Sigmoid colon (tissue), 7 donors: ENCODE measurements around the gene COL15A1. TPM values are rescaled to one million over a fixed set of nuclear protein-coding genes. Genes with fewer than 3 reads are reported as not detected.

Source experiments
- DNase-seq: peaks from one replicate; pipeline ENCODE4 v3.0.0-alpha.2; 2019
- H3K27ac ChIP-seq, 4 donors: fragments of 200-600 bp; sonication (generic); one replicate each; pipeline ENCODE4 v1.5.1; 2016 to 2019; ENCODE audit warnings: mild to moderate bottlenecking in 1 of 4
- H3K27me3 ChIP-seq, 3 donors: fragments of 200-600 bp; sonication (generic); one replicate each; pipeline ENCODE4 v1.5.1; 2019; ENCODE audit warnings: mild to moderate bottlenecking in 1 of 3
- H3K36me3 ChIP-seq, 4 donors: fragments of 200-600 bp; sonication (generic); one replicate each; pipeline ENCODE4 v1.5.1; 2016 to 2019
- H3K4me1 ChIP-seq, 4 donors: fragments of 200-600 bp; sonication (generic); one replicate each; pipeline ENCODE4 v1.5.1; 2017 to 2019
- H3K4me3 ChIP-seq, 4 donors: fragments of 200-600 bp; sonication (generic); one replicate each; pipeline ENCODE4 v1.5.1; 2017 to 2019; ENCODE audit warnings: mild to moderate bottlenecking in 2 of 4, moderate library complexity in 1 of 4
- H3K9me3 ChIP-seq, 4 donors: fragments of 200-600 bp in 3 of 4; sonication (generic) in 3 of 4; one replicate each; pipeline versions ENCODE4 v1.5.1 to v1.6.1; 2013 to 2019
- EP300 ChIP-seq, 4 donors: sonication (generic); formaldehyde crosslinking; IDR thresholded peaks; one replicate each; pipeline ENCODE4 v1.6.1; 2017; ENCODE audit warnings: antibody characterized with exemption in 4 of 4
- POLR2A ChIP-seq, 2 donors: fragments of 450-650 bp; IDR thresholded peaks; one replicate each; pipeline ENCODE4 v1.6.1; 2016; ENCODE audit warnings: antibody characterized with exemption in 2 of 2, mild to moderate bottlenecking in 2 of 2, moderate library complexity in 2 of 2
- POLR2AphosphoS5 ChIP-seq, 4 donors: sonication (generic); formaldehyde crosslinking; IDR thresholded peaks; one replicate each; pipeline ENCODE4 v1.6.1; 2017; ENCODE audit warnings: antibody characterized with exemption in 4 of 4
- WGBS, 2 donors: extraction: QIAGEN DNeasy Blood & Tissue Kit; methylation state at CpG; one replicate each; pipeline ENCODE4 v1.1.7; 2013; 5-methylcytosine and 5-hydroxymethylcytosine counted together
- intact Hi-C: fragments of 100-400 bp; cut with DNase I; formaldehyde crosslinking; loops from one replicate; pipeline ENCODE4 v1.15.1; 2023
- polyA plus RNA-seq, 3 donors: library from polyadenylated mRNA; stranded (reverse); fragments of 200-250 nt; gene quantifications; one replicate each; pipeline ENCODE4 v1.2.3, GENCODE V29; 2013
- total RNA-seq, 4 donors: library from RNA; depleted of rRNA; stranded (reverse); fragments of >200 nt; gene quantifications; one replicate each; pipeline ENCODE4 v1.1.0, GENCODE V29; 2016
- TF ChIP-seq, protein P1 (sequence below), 4 experiments: fragments of 450-650 bp in 3 of 4; fragments of 200-600 bp in 1 of 4; IDR thresholded peaks; one replicate each; pipeline ENCODE4 v1.5.1; 2016 to 2019; ENCODE audit warnings: antibody characterized with exemption in 4 of 4, mild to moderate bottlenecking in 3 of 4, moderate library complexity in 2 of 4
- donor health status: healthy with polysubstance abuse.
- donor health status: Bipolar disorder and iron deficiency.
- donor health status: healthy.

Gene COL15A1
- total and polyA plus RNA-seq, 7 donors, result under 0.01 to 104 (median 21.4) TPM

GRCh38 chr9:99026956-99027298, 83.2 kb downstream of the COL15A1 start:
- H3K27me3 ChIP-seq, result no peaks in the 10 kb centered on the region
- H3K4me1 ChIP-seq, result peaks cover 0 to 33% (median 23%) of the 10 kb centered on the region in 4 donors
- H3K36me3 ChIP-seq, result peaks cover 18 to 50% (median 23%) of the 10 kb centered on the region in 4 donors
- intact Hi-C loops, result no loop called here
- WGBS, 2 donors, result 73 to 75% methylated on average over 3 of the region's 3 CpGs
- peak overlapping the region in 1 of 4 donors; percentile 22 for H3K27ac ChIP-seq
- H3K4me3 ChIP-seq, result no peak overlapping the region
- no peaks in the 10 kb centered on the region for H3K9me3 ChIP-seq
- no peak for DNase-seq
- TF ChIP-seq, protein P1, sequence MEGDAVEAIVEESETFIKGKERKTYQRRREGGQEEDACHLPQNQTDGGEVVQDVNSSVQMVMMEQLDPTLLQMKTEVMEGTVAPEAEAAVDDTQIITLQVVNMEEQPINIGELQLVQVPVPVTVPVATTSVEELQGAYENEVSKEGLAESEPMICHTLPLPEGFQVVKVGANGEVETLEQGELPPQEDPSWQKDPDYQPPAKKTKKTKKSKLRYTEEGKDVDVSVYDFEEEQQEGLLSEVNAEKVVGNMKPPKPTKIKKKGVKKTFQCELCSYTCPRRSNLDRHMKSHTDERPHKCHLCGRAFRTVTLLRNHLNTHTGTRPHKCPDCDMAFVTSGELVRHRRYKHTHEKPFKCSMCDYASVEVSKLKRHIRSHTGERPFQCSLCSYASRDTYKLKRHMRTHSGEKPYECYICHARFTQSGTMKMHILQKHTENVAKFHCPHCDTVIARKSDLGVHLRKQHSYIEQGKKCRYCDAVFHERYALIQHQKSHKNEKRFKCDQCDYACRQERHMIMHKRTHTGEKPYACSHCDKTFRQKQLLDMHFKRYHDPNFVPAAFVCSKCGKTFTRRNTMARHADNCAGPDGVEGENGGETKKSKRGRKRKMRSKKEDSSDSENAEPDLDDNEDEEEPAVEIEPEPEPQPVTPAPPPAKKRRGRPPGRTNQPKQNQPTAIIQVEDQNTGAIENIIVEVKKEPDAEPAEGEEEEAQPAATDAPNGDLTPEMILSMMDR (IDR thresholded peaks at IDR 0.05), result no peak
- TF ChIP-seq POLR2A (IDR thresholded peaks at IDR 0.05), result no peak
- no peak for TF ChIP-seq EP300 (IDR thresholded peaks at IDR 0.05)
- TF ChIP-seq POLR2AphosphoS5 (IDR thresholded peaks at IDR 0.05), result no peak

DNA sequence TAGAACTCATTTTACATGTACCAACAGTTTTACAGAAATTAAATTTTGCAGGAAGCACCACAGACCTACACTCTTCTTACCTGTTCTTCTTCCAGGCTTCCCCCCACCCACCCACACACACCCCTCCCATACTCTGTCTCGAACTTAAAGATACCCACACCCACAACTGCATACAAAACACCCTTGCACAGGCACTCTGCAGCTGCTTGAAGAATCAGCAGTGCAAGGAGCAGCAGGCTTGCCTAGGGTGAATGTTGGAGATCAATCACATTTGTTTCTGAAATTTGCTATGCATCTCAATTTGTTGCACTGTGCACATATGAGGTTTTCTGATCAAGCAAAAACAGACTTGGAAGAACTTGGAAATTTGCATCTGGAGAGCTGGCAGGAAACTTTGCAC, 83.7 kb downstream of the COL15A1 start:
- H3K4me1 ChIP-seq, result peaks cover 0 to 33% (median 23%) of the 10 kb centered on the region in 4 donors
- no peak for DNase-seq
- H3K27ac ChIP-seq, result peak overlapping the region in 1 of 4 donors; percentile 70
- intact Hi-C loops, result no loop called here
- H3K4me3 ChIP-seq, result no peak overlapping the region
- WGBS, 2 donors, result 31 to 42% methylated on average over 1 of the region's 1 CpG
- TF ChIP-seq POLR2AphosphoS5 (IDR thresholded peaks at IDR 0.05), result no peak
- no peaks in the 10 kb centered on the region for H3K27me3 ChIP-seq
- no peaks in the 10 kb centered on the region for H3K9me3 ChIP-seq
- H3K36me3 ChIP-seq, result peaks cover 15 to 45% (median 19%) of the 10 kb centered on the region in 4 donors

DNA sequence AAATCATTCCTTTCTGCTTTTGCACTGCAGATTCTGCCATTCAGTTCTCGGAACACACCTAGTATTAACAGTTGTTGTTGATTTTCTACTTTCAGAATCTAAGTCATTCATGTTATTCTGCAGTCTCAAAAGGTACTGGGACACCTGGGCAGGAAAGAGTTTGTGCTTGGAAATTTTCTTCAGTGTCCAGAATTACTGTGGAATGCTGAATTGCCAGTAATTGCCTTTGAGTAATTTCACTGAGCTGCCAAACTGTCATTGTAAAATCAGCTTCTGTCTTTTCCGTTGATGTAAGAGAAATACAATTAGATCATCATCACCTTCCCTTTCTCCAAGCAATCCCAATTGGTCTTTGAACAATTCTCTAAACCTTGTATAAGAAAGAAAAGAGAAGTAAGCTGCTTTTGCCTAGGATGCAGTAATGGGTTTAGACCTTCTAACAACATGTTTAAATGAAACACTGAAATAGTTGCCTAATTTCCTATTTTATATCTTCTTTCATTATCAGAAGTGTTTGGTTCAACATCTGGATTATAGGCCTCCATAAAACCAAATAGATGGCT, 85.5 kb downstream of the COL15A1 start:
- intact Hi-C loops, result no loop called here
- no peak for DNase-seq
- peaks cover 13 to 39% (median 18%) of the 10 kb centered on the region in 4 donors for H3K36me3 ChIP-seq
- TF ChIP-seq, protein P1 (IDR thresholded peaks at IDR 0.05), result no peak
- no peak for TF ChIP-seq POLR2A (IDR thresholded peaks at IDR 0.05)
- TF ChIP-seq EP300 (IDR thresholded peaks at IDR 0.05), result no peak
- TF ChIP-seq POLR2AphosphoS5 (IDR thresholded peaks at IDR 0.05), result no peak
- H3K4me1 ChIP-seq, result peaks cover 0 to 30% (median 19%) of the 10 kb centered on the region in 4 donors
- peak overlapping the region in 3 of 4 donors; percentile 65 to 70 (median 67) for H3K27ac ChIP-seq
- no peaks in the 10 kb centered on the region for H3K9me3 ChIP-seq
- H3K4me3 ChIP-seq, result no peak overlapping the region
- 48 to 77% methylated on average over 2 of the region's 2 CpGs for WGBS, 2 donors
- no peaks in the 10 kb centered on the region for H3K27me3 ChIP-seq

DNA sequence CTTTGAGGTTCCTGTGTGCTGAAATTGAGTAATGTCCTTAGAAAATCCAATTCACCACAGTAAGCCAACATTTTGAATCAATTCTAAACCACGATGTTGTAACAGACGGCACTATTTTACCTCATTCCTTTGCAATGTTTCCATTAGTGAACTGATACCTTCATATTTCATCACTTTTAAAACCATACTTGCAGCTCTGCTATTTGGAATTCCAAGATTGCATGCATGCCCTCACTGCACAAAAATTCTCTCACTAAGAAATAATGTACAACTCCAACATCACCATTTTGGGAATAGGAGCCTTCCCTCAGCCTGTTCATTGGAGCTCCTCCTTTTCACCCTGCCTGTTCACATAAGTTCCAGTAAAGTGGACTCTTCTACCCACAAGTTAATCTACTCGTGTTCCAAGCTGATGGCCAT, 86.4 kb downstream of the COL15A1 start:
- DNase-seq, result no peak
- H3K27ac ChIP-seq, result peak overlapping the region; percentile 53 to 70 (median 66)
- H3K4me3 ChIP-seq, result no peak overlapping the region
- peaks cover 0 to 38% (median 20%) of the 10 kb centered on the region in 4 donors for H3K4me1 ChIP-seq
- 77 to 80% methylated on average over 3 of the region's 3 CpGs for WGBS, 2 donors
- peaks cover 13 to 37% (median 17%) of the 10 kb centered on the region in 4 donors for H3K36me3 ChIP-seq
- no peaks in the 10 kb centered on the region for H3K27me3 ChIP-seq
- intact Hi-C loops, result no loop called here
- TF ChIP-seq POLR2AphosphoS5 (IDR thresholded peaks at IDR 0.05), result peak in 2 of 4 donors; percentile 31 to 34
- no peak for TF ChIP-seq EP300 (IDR thresholded peaks at IDR 0.05)
- no peaks in the 10 kb centered on the region for H3K9me3 ChIP-seq

- H3K4me1 ChIP-seq, result peaks cover 0 to 41% (median 20%) of the 10 kb centered on the region in 4 donors
- no peak for DNase-seq
- TF ChIP-seq EP300 (IDR thresholded peaks at IDR 0.05) (no peak), POLR2A (IDR thresholded peaks at IDR 0.05) (no peak), POLR2AphosphoS5 (IDR thresholded peaks at IDR 0.05) (no peak)
- TF ChIP-seq, protein P1 (IDR thresholded peaks at IDR 0.05), result no peak
- peak overlapping the region; percentile 53 to 70 (median 66) for H3K27ac ChIP-seq
- intact Hi-C loops, result no loop called here
- 71 to 90% methylated on average over 3 of the region's 3 CpGs for WGBS, 2 donors
- no peaks in the 10 kb centered on the region for H3K27me3 ChIP-seq
- no peak overlapping the region for H3K4me3 ChIP-seq
- H3K9me3 ChIP-seq, result no peaks in the 10 kb centered on the region
- H3K36me3 ChIP-seq, result peaks cover 14 to 37% (median 17%) of the 10 kb centered on the region in 4 donors
These were observed 87.0 kb downstream of the COL15A1 start for GRCh38 chr9:99030610-99031109.
